SU-DHL-6 (cell line): ENCODE results near the gene NAA38.

Experiments
- CTCF ChIP-seq: fragments of 200-600 bp; sonication (generic); IDR thresholded peaks from one replicate; pipeline ENCODE4 v1.5.1; 2017; ENCODE audit warnings: antibody characterized with exemption, mild to moderate bottlenecking, low read length, moderate library complexity; ENCODE audit not compliant: insufficient read depth, poor library complexity, severe bottlenecking
- EZH2phosphoT487 ChIP-seq: fragments of 200-600 bp; sonication (generic), shearing (Covaris generic); conservative IDR thresholded peaks from 2 replicates; pipeline ENCODE4 v1.6.1; 2018; ENCODE audit warnings: mild to moderate bottlenecking, antibody characterized with exemption, low read length, moderate library complexity, mixed read lengths

GRCh38 chr17:7882068-7882467 is 24.7 kb upstream of the NAA38 start:
- TF ChIP-seq CTCF, result no peak
- TF ChIP-seq EZH2phosphoT487, result no peak
